K562 (cell line): ENCODE data around the gene KDM4C. TPM values are rescaled to one million over a fixed set of nuclear protein-coding genes. Genes with fewer than 3 reads are reported as not detected.

Experiments used
- ATAC-seq: fragments of 200-7000 bp; cut with Tn5 transposase; 3 replicates; pipeline ENCODE4 v1.9.1; 2020; ENCODE audit warnings: moderate library complexity
- BruUV-seq: library from RNA; stranded (reverse); fragments of 400-500 nt; replicated peaks from 2 replicates; lab custom pipeline; 2021; lab: Mats Ljungman, UMichigan
- CTCF ChIA-PET: fragments of 300-600 bp; formaldehyde crosslinking; extraction: SDS; loops from one replicate; lab custom pipeline; 2021; ENCODE audit warnings: low intra/inter-chr PET ratio; lab: Yijun Ruan, JAX
- POLR2A ChIA-PET: fragments of 300-600, 350-650 bp; sonication (Branson Sonifier 250); formaldehyde crosslinking; extraction: SDS; loops from one replicate; lab custom pipeline; 2021; ENCODE audit warnings: antibody characterized with exemption, inconsistent platforms; lab: Yijun Ruan, JAX
- DNase-seq, 4 experiments: peaks; one replicate each; pipeline versions ENCODE4 v3.0.0 to v3.0.0-alpha.2; 2011 to 2018; ENCODE audit warnings: low spot score in 3 of 4, mixed read lengths in 3 of 4; ENCODE audit errors: extremely low read depth in 1 of 4
- FAIRE-seq: peaks from 2 replicates; lab custom pipeline; 2011; peaks lifted over from hg19 to GRCh38; lab: Jason Lieb, UNC
- H2AFZ ChIP-seq: 2 replicates; pipeline ENCODE4 v1.6.0; 2011; ENCODE audit warnings: low read depth, low read length, control low read depth, inconsistent platforms
- H3K27ac ChIP-seq: fragments of 200-600 bp; 3 replicates; pipeline ENCODE4 v1.8.0; 2011; ENCODE audit warnings: low read depth, mild to moderate bottlenecking, control low read depth, inconsistent platforms, low read length, moderate library complexity, mixed read lengths; ENCODE audit errors: extremely low read depth
- H3K27me3 ChIP-seq, 2 experiments: fragments of 300-600 bp in 1 of 2; 2 replicates in 1 of 2; 3 replicates in 1 of 2; pipeline versions ENCODE4 v1.6.0 to v1.8.0; 2011; ENCODE audit warnings: inconsistent platforms in 2 of 2, low read length in 2 of 2, mild to moderate bottlenecking in 1 of 2, mixed read lengths in 1 of 2, moderate library complexity in 1 of 2; ENCODE audit not compliant: control insufficient read depth in 2 of 2, insufficient read depth in 2 of 2
- H3K36me3 ChIP-seq: fragments of 300-600 bp; 3 replicates; pipeline ENCODE4 v1.8.0; 2011; ENCODE audit warnings: mild to moderate bottlenecking, low read length, inconsistent platforms; ENCODE audit not compliant: control insufficient read depth, insufficient read depth
- H3K4me1 ChIP-seq, 2 experiments: fragments of 200-600 bp in 1 of 2; replicated peaks in 1 of 2; 2 replicates in 1 of 2; 3 replicates in 1 of 2; pipeline versions ENCODE4 v1.5.1 to v1.8.0; 2011; ENCODE audit warnings: inconsistent platforms in 2 of 2, low read length in 2 of 2, mild to moderate bottlenecking in 1 of 2, mixed read lengths in 1 of 2, moderate library complexity in 1 of 2; ENCODE audit not compliant: control insufficient read depth in 2 of 2, insufficient read depth in 2 of 2
- H3K4me2 ChIP-seq: 2 replicates; pipeline ENCODE4 v1.6.1; 2011; ENCODE audit warnings: low read length, control low read depth, inconsistent platforms, mixed read lengths; ENCODE audit not compliant: insufficient read depth
- H3K4me3 ChIP-seq: fragments of 200-600 bp; sonication (generic), shearing (Covaris generic); 2 replicates; pipeline ENCODE4 v1.5.1; 2016; ENCODE audit warnings: control low read depth, inconsistent platforms
- H3K79me2 ChIP-seq: fragments of 200-600 bp; 3 replicates; pipeline ENCODE4 v1.8.0; 2011; ENCODE audit warnings: low read length, inconsistent platforms; ENCODE audit not compliant: control insufficient read depth, insufficient read depth
- H3K9ac ChIP-seq, 2 experiments: 2 replicates each; pipeline versions ENCODE4 v1.6.0 to v1.6.1; 2011; ENCODE audit warnings: low read depth in 2 of 2, low read length in 2 of 2, control low read depth in 1 of 2, inconsistent platforms in 1 of 2, mild to moderate bottlenecking in 1 of 2, mixed read lengths in 1 of 2; ENCODE audit not compliant: insufficient read depth in 1 of 2
- H3K9me1 ChIP-seq: one replicate; pipeline ENCODE4 v1.6.0; 2011; ENCODE audit warnings: inconsistent platforms, mild to moderate bottlenecking, low read length, moderate library complexity; ENCODE audit not compliant: control insufficient read depth, insufficient read depth
- H3K9me3 ChIP-seq: replicated peaks from 2 replicates; pipeline ENCODE4 v1.5.1; 2011; ENCODE audit warnings: low read depth, low read length, inconsistent platforms; ENCODE audit not compliant: control insufficient read depth, insufficient read depth
- H4K20me1 ChIP-seq: replicated peaks from 2 replicates; pipeline ENCODE4 v1.6.1; 2011; ENCODE audit warnings: low read length, inconsistent platforms, mixed read lengths; ENCODE audit not compliant: control insufficient read depth, insufficient read depth
- BRF2 ChIP-seq: IDR thresholded peaks from 3 replicates; pipeline ENCODE4 v1.6.1; 2011; ENCODE audit warnings: borderline replicate concordance, mild to moderate bottlenecking; ENCODE audit not compliant: insufficient read length, insufficient read depth
- CBX2 ChIP-seq: fragments of 200-600 bp; sonication (generic); IDR thresholded peaks from one replicate; pipeline ENCODE4 v1.6.1; 2012; ENCODE audit warnings: mild to moderate bottlenecking, low read length, inconsistent platforms; ENCODE audit not compliant: insufficient read depth, poor library complexity, severe bottlenecking
- ESRRB ChIP-seq: fragments of 250-450 bp; sonication (Bioruptor Pico); IDR thresholded peaks from 2 replicates; pipeline ENCODE4 v1.5.0; 2020; ENCODE audit warnings: mild to moderate bottlenecking, moderate library complexity, borderline replicate concordance
- KDM2B ChIP-seq: fragments of 250-450 bp; sonication (Bioruptor Pico); IDR thresholded peaks from 2 replicates; pipeline ENCODE4 v1.8.0; 2021; ENCODE audit warnings: mild to moderate bottlenecking, moderate library complexity
- MED1 ChIP-seq: sonication (generic); formaldehyde crosslinking; IDR thresholded peaks from 2 replicates; pipeline ENCODE4 v1.8.1; 2023; ENCODE audit warnings: missing genetic modification reagents, borderline replicate concordance
- NEUROD1 ChIP-seq: fragments of 150-350 bp; IDR thresholded peaks from 2 replicates; pipeline ENCODE4 v1.6.1; 2014; ENCODE audit warnings: borderline replicate concordance, low read length, low read depth; ENCODE audit not compliant: partially characterized antibody
- NR3C1 ChIP-seq: sonication (generic); formaldehyde crosslinking; IDR thresholded peaks from 2 replicates; pipeline ENCODE4 v1.8.1; 2022; ENCODE audit warnings: missing genetic modification reagents
- POLR3G ChIP-seq: IDR thresholded peaks from 2 replicates; pipeline ENCODE4 v1.6.1; 2011; ENCODE audit not compliant: insufficient read length, insufficient replicate concordance; ENCODE audit errors: extremely low read depth
- PREB ChIP-seq: sonication (generic); formaldehyde crosslinking; IDR thresholded peaks from 2 replicates; pipeline ENCODE4 v1.8.1; 2023; ENCODE audit warnings: mild to moderate bottlenecking, missing genetic modification reagents
- SMAD3 ChIP-seq: fragments of 450-650 bp; formaldehyde crosslinking; conservative IDR thresholded peaks from 2 replicates; pipeline ENCODE4 v1.4.0; 2020; ENCODE audit warnings: mild to moderate bottlenecking
- TBL1XR1 ChIP-seq, 2 experiments: IDR thresholded peaks; 2 replicates each; pipeline ENCODE4 v1.6.1; 2012; ENCODE audit warnings: improper control_type of control experiment in 2 of 2, low read length in 2 of 2, mild to moderate bottlenecking in 1 of 2
- ZBTB43 ChIP-seq: sonication (generic); formaldehyde crosslinking; IDR thresholded peaks from 2 replicates; pipeline ENCODE4 v1.8.0; 2023; ENCODE audit warnings: mild to moderate bottlenecking, missing genetic modification reagents
- ZNF512 ChIP-seq: IDR thresholded peaks from 2 replicates; pipeline ENCODE4 v1.6.1; 2016; ENCODE audit warnings: missing genetic modification characterization, missing compliant biosample characterization
- ZNF584 ChIP-seq: fragments of 200-800 bp; sonication (Bioruptor generic); IDR thresholded peaks from 2 replicates; pipeline ENCODE4 v1.6.1; 2016; ENCODE audit warnings: low read depth, mild to moderate bottlenecking, missing genetic modification characterization, missing compliant biosample characterization
- WGBS: fragments of 100-300 bp; shearing (Covaris generic); methylation state at CpG from one replicate; pipeline ENCODE4 v1.1.6; 2016; ENCODE audit warnings: low coverage, mixed read lengths; ENCODE audit not compliant: insufficient coverage; ENCODE audit errors: missing lambda C conversion rate; 5-methylcytosine and 5-hydroxymethylcytosine counted together
- in situ Hi-C: fragments of 300-500 bp; cut with MboI; formaldehyde crosslinking; loops from 4 replicates; pipeline ENCODE4 v1.15.0; 2018; ENCODE audit warnings: inconsistent platforms, mixed read lengths
- intact Hi-C: fragments of 100-400 bp; cut with micrococcal nuclease; formaldehyde crosslinking; loops from 2 replicates; pipeline ENCODE4 v1.14.2; 2022
- polyA plus RNA-seq, 8 experiments: library from polyadenylated mRNA; depleted of rRNA in 4 of 8; stranded (reverse) in 5 of 8; unstranded in 3 of 8; fragments of >200 nt; fragmentation: Nextera tagmentation in 2 of 8; fragmentation: Illumina TruSeq in 1 of 8; extraction: Ambion mirVana in 2 of 8; extraction: Trizol in 1 of 8; gene quantifications; 2 replicates each; pipeline versions ENCODE4 v1.2.1 to v1.2.3, GENCODE V29; 2011 to 2014; ENCODE audit warnings: inconsistent platforms in 1 of 8, missing spikeins in 1 of 8
- total RNA-seq, 7 experiments: library from RNA; depleted of rRNA in 6 of 7; stranded (reverse); fragments of >200 nt in 6 of 7; fragmentation: Illumina TruSeq in 2 of 7; extraction: Trizol in 2 of 7; gene quantifications; 2 replicates each; pipeline versions ENCODE4 v1.2.1 to v1.2.3, GENCODE V29; 2011 to 2021; ENCODE audit warnings: low replicate concordance in 1 of 7

KDM4C gene
- total and polyA plus RNA-seq, 9 of the 15 experiments (the other 6 are each of a cell fraction or from before 2014, with no cell fraction given) = 5.4 to 17.0 (median 12.6) TPM

- 75% methylated on average over 8 of the region's 8 CpGs for WGBS
- no peak overlapping the region for H3K27ac ChIP-seq
- POLR2A ChIA-PET = no interaction called here
- FAIRE-seq (no peak), DNase-seq (no peak), ATAC-seq (no peak)
- in situ Hi-C loops (no loop called here), intact Hi-C loops (no loop called here)
- H3K79me2 ChIP-seq = no peaks in the 10 kb centered on the region
- no peaks in the 10 kb centered on the region for H4K20me1 ChIP-seq
- no TSS peak for BruUV-seq
- no peak overlapping the region for H2AFZ ChIP-seq
- H3K27me3 ChIP-seq = no peaks in the 10 kb centered on the region
- TF ChIP-seq NR3C1 (CRISPR knock-in tag) = no peak
- TF ChIP-seq CBX2 = no peak
- TF ChIP-seq MED1 = no peak
- no peak for TF ChIP-seq TBL1XR1 (IDR thresholded peaks at IDR 0.05; ENCODE audit: low read length in 2 of 2)
- TF ChIP-seq SMAD3 (CRISPR knock-in tag) = no peak
- no peak for TF ChIP-seq ESRRB (CRISPR knock-in tag)
- no peak for TF ChIP-seq ZBTB43
- no peak for TF ChIP-seq BRF2
- TF ChIP-seq PREB (CRISPR knock-in tag) = no peak
- no peak for TF ChIP-seq KDM2B (CRISPR knock-in tag)
- TF ChIP-seq POLR3G = no peak
- TF ChIP-seq NEUROD1 = no peak
- TF ChIP-seq ZNF512 = no peak
- TF ChIP-seq ZNF584 = no peak
- CTCF ChIA-PET = no interaction called here
- no peak overlapping the region for H3K9ac ChIP-seq
- H3K4me1 ChIP-seq = peaks cover 3 to 5% of the 10 kb centered on the region in 2 experiments; a peak in 2 of 5 replicates
- H3K9me3 ChIP-seq = no peaks in the 10 kb centered on the region
- H3K4me2 ChIP-seq = no peak overlapping the region
- H3K4me3 ChIP-seq = no peak overlapping the region
- no peaks in the 10 kb centered on the region for H3K36me3 ChIP-seq
- no peaks in the 10 kb centered on the region for H3K9me1 ChIP-seq
Measured at GRCh38 chr9:7145361-7146069, 387.7 kb downstream of the KDM4C start.
